Osteoblast (primary cell): ENCODE measurements around the gene A1BG. TPM values are rescaled to one million over a fixed set of nuclear protein-coding genes. Genes with fewer than 3 reads are reported as not detected.

Experiments used
- DNase-seq: peaks from one replicate; pipeline ENCODE4 v3.0.0; 2011; ENCODE audit warnings: low spot score, mixed read lengths; ENCODE audit not compliant: insufficient read length; ENCODE audit errors: missing footprints
- H2AFZ ChIP-seq: 2 replicates; pipeline ENCODE4 v1.6.0; 2011; ENCODE audit warnings: mild to moderate bottlenecking, low read length
- H3K27ac ChIP-seq: 2 replicates; pipeline ENCODE4 v1.5.1; 2011; ENCODE audit warnings: mild to moderate bottlenecking, low read depth, low read length, moderate library complexity
- H3K27me3 ChIP-seq: 2 replicates; pipeline ENCODE4 v1.6.0; 2012; ENCODE audit warnings: mild to moderate bottlenecking, control low read depth, inconsistent platforms, low read length, moderate library complexity; ENCODE audit not compliant: insufficient read depth
- H3K36me3 ChIP-seq: 2 replicates; pipeline ENCODE4 v1.5.1; 2011; ENCODE audit warnings: mild to moderate bottlenecking, low read length, control low read depth, moderate library complexity; ENCODE audit not compliant: insufficient read depth
- H3K4me1 ChIP-seq: 2 replicates; pipeline ENCODE4 v1.5.1; 2011; ENCODE audit warnings: mild to moderate bottlenecking, low read length, control low read depth, moderate library complexity; ENCODE audit not compliant: insufficient read depth
- H3K4me2 ChIP-seq: 2 replicates; pipeline ENCODE4 v1.6.0; 2011; ENCODE audit warnings: mild to moderate bottlenecking, low read length; ENCODE audit not compliant: insufficient read depth
- H3K4me3 ChIP-seq: fragments of 200-600 bp; sonication (generic); 3 replicates; pipeline ENCODE4 v1.5.1; 2012; ENCODE audit warnings: mild to moderate bottlenecking, low read length, inconsistent platforms; ENCODE audit not compliant: insufficient read depth
- H3K79me2 ChIP-seq: 2 replicates; pipeline ENCODE4 v1.6.0; 2012; ENCODE audit warnings: mild to moderate bottlenecking, low read length, control low read depth, inconsistent platforms; ENCODE audit not compliant: insufficient read depth
- H3K9me3 ChIP-seq: 2 replicates; pipeline ENCODE4 v1.5.1; 2011; ENCODE audit warnings: low read depth, low read length, control low read depth
- H4K20me1 ChIP-seq: 2 replicates; pipeline ENCODE4 v1.6.0; 2012; ENCODE audit warnings: mild to moderate bottlenecking, low read length, control low read depth; ENCODE audit not compliant: insufficient read depth
- CTCF ChIP-seq: IDR thresholded peaks from 2 replicates; pipeline ENCODE4 v1.5.1; 2011; ENCODE audit warnings: mild to moderate bottlenecking, low read depth, low read length, moderate library complexity; ENCODE audit errors: extremely low read depth
- total RNA-seq: library from RNA; depleted of rRNA; stranded (reverse); fragments of >200 nt; gene quantifications from 2 replicates; pipeline ENCODE4 v1.2.3, GENCODE V29; 2012

Gene A1BG
- total RNA-seq, 1 donor = 1.1 TPM

- TF ChIP-seq CTCF = no peak
- H3K27me3 ChIP-seq = peaks cover 19% of the 10 kb centered on the region
- no peaks in the 10 kb centered on the region for H3K79me2 ChIP-seq
- H3K9me3 ChIP-seq = no peaks in the 10 kb centered on the region
- H3K4me2 ChIP-seq = no peak overlapping the region
- no peak overlapping the region for H3K4me3 ChIP-seq
- H3K4me1 ChIP-seq = peaks cover 8% of the 10 kb centered on the region
- H2AFZ ChIP-seq = no peak overlapping the region
- H4K20me1 ChIP-seq = no peaks in the 10 kb centered on the region
- no peak overlapping the region for H3K27ac ChIP-seq
- H3K36me3 ChIP-seq = no peaks in the 10 kb centered on the region
- peak; percentile 71 for DNase-seq
These were observed 4.3 kb upstream of the A1BG start for GRCh38 chr19:58357481-58358145.

DNA sequence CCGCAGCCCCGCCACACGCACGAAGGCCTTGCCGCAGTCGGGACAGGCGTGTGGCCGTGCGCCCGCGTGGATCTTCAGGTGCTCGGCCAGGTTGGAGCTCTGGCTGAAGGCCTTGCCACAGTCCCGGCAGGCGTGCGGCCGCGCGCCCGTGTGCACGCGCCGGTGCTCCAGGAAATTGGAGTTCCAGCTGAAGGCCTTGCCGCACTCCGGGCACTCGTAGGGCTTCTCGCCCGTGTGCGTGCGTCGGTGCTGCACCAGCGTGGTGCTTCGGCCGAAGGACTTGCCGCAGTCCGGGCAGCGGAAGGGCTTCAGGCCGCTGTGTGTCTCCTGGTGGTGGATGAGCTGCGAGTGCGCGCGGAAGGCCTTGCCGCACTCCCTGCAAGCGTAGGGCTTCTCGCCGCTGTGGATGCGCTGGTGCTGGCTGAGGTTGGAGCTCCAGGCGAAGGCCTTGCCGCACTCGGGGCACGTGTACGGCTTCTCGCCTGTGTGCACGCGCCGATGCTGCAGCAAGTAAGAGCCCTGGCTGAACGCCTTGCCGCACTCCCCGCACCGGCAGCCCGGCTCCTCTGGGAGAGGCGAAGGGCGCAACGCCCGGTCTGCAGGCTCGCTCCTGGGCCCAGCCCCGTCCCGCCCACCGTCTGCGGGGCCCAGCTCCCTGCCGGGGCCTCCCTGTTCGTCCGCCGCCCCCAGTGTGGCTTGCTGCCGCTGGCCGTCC lies 3.6 kb upstream of the A1BG start:
- H4K20me1 ChIP-seq = no peaks in the 10 kb centered on the region
- no peaks in the 10 kb centered on the region for H3K9me3 ChIP-seq
- peaks cover 6% of the 10 kb centered on the region for H3K4me1 ChIP-seq
- no peak for TF ChIP-seq CTCF
- no peak overlapping the region for H3K4me2 ChIP-seq
- H2AFZ ChIP-seq = no peak overlapping the region
- H3K36me3 ChIP-seq = no peaks in the 10 kb centered on the region
- H3K27ac ChIP-seq = no peak overlapping the region
- peak; percentile 76 for DNase-seq
- peaks cover 19% of the 10 kb centered on the region for H3K27me3 ChIP-seq
- H3K4me3 ChIP-seq = no peak overlapping the region
- H3K79me2 ChIP-seq = no peaks in the 10 kb centered on the region

- peak; percentile 75 for DNase-seq
- Histone ChIP-seq H3K27ac (no peak overlapping the region), H3K4me2 (no peak overlapping the region), H3K4me1 (no peaks in the 10 kb centered on the region), H3K27me3 (peaks cover 19% of the 10 kb centered on the region), H3K9me3 (no peaks in the 10 kb centered on the region), H2AFZ (no peak overlapping the region), H3K79me2 (no peaks in the 10 kb centered on the region), H3K4me3 (no peak overlapping the region), H3K36me3 (no peaks in the 10 kb centered on the region), H4K20me1 (no peaks in the 10 kb centered on the region)
- TF ChIP-seq CTCF = no peak
These were observed 2.8 kb upstream of the A1BG start for GRCh38 chr19:58355908-58356765.
